K562 (cell line): ENCODE measurements around the gene RNH1. TPM values are rescaled to one million over a fixed set of nuclear protein-coding genes. Genes with fewer than 3 reads are reported as not detected.

ENCODE experiments used
- HLTF ChIP-seq: fragments of 450-650 bp; IDR thresholded peaks from 2 replicates; pipeline ENCODE4 v1.6.1; 2016
- NFYB ChIP-seq: IDR thresholded peaks from 2 replicates; pipeline ENCODE4 v1.6.1; 2011; ENCODE audit warnings: mild to moderate bottlenecking, moderate library complexity; ENCODE audit not compliant: insufficient read length; ENCODE audit errors: extremely low read depth
- PTTG1 ChIP-seq: fragments of 450-650 bp; IDR thresholded peaks from 2 replicates; pipeline ENCODE4 v1.6.1; 2016; ENCODE audit warnings: low read depth, mild to moderate bottlenecking, missing genetic modification characterization, missing compliant biosample characterization
- SIX5 ChIP-seq, 2 experiments: IDR thresholded peaks; 2 replicates each; pipeline ENCODE4 v1.6.1; 2011; ENCODE audit warnings: low read length in 2 of 2, borderline replicate concordance in 1 of 2, low read depth in 1 of 2, mild to moderate bottlenecking in 1 of 2, moderate library complexity in 1 of 2; ENCODE audit not compliant: insufficient read depth in 1 of 2
- TCF15 ChIP-seq: fragments of 250-450 bp; sonication (Bioruptor Pico); IDR thresholded peaks from 2 replicates; pipeline ENCODE4 v1.8.0; 2022; ENCODE audit warnings: moderate library complexity, mild to moderate bottlenecking, inconsistent platforms
- TGIF2 ChIP-seq: sonication (generic); formaldehyde crosslinking; IDR thresholded peaks from 2 replicates; pipeline ENCODE4 v1.8.1; 2022; ENCODE audit warnings: mild to moderate bottlenecking, missing genetic modification reagents, moderate library complexity
- TRIM25 ChIP-seq: fragments of 450-650 bp; IDR thresholded peaks from 2 replicates; pipeline ENCODE4 v1.7.0; 2016; ENCODE audit warnings: borderline replicate concordance
- ZNF75A ChIP-seq: fragments of 450-650 bp; formaldehyde crosslinking; IDR thresholded peaks from 2 replicates; pipeline ENCODE4 v1.4.0; 2020; ENCODE audit warnings: mild to moderate bottlenecking
- polyA plus RNA-seq, 8 experiments: library from polyadenylated mRNA; depleted of rRNA in 4 of 8; stranded (reverse) in 5 of 8; unstranded in 3 of 8; fragments of >200 nt; fragmentation: Nextera tagmentation in 2 of 8; fragmentation: Illumina TruSeq in 1 of 8; extraction: Ambion mirVana in 2 of 8; extraction: Trizol in 1 of 8; gene quantifications; 2 replicates each; pipeline versions ENCODE4 v1.2.1 to v1.2.3, GENCODE V29; 2011 to 2014; ENCODE audit warnings: inconsistent platforms in 1 of 8, missing spikeins in 1 of 8
- total RNA-seq, 7 experiments: library from RNA; depleted of rRNA in 6 of 7; stranded (reverse); fragments of >200 nt in 6 of 7; fragmentation: Illumina TruSeq in 2 of 7; extraction: Trizol in 2 of 7; gene quantifications; 2 replicates each; pipeline versions ENCODE4 v1.2.1 to v1.2.3, GENCODE V29; 2011 to 2021; ENCODE audit warnings: low replicate concordance in 1 of 7

Gene RNH1
- total and polyA plus RNA-seq, 9 of the 15 experiments (the other 6 are each of a cell fraction or from before 2014, with no cell fraction given), result 2.5 to 160 (median 44.3) TPM

- TF ChIP-seq TRIM25 (no peak), ZNF75A (CRISPR knock-in tag) (no peak), NFYB (no peak), HLTF (no peak), SIX5 (IDR thresholded peaks at IDR 0.05; ENCODE audit: borderline replicate concordance in 1 of 2, insufficient read depth in 1 of 2, low read depth in 1 of 2, low read length in 2 of 2) (no peak), TCF15 (CRISPR knock-in tag) (no peak), TGIF2 (no peak), PTTG1 (no peak)
These were observed 14.2 kb upstream of the RNH1 start (continued) for GRCh38 chr11:521177-521688.
